Stimulated activated naive CD8-positive, alpha-beta T cell treated with anti-CD3 and anti-CD28 coated beads, Interleukin-15, Interleukin-2, amounts not matched to agents 100 ng/mL and 50 ng/mL, for 24 hours (primary cell): ENCODE results near the gene NTRK3.

Experiments
- H3K27ac Mint-ChIP-seq: one replicate; pipeline ENCODE4 v1.8.0; 2021; ENCODE audit warnings: mild to moderate bottlenecking, mixed read lengths
- H3K27me3 Mint-ChIP-seq: one replicate; pipeline ENCODE4 v1.8.0; 2021; ENCODE audit warnings: mixed read lengths
- H3K36me3 Mint-ChIP-seq: one replicate; pipeline ENCODE4 v1.8.0; 2021; ENCODE audit warnings: low read depth, mixed read lengths
- H3K4me1 Mint-ChIP-seq: one replicate; pipeline ENCODE4 v1.8.0; 2021; ENCODE audit warnings: low read depth, mixed read lengths
- H3K4me3 Mint-ChIP-seq: one replicate; pipeline ENCODE4 v1.8.0; 2021; ENCODE audit warnings: mild to moderate bottlenecking, mixed read lengths
- H3K9me3 Mint-ChIP-seq: one replicate; pipeline ENCODE4 v1.8.0; 2021; ENCODE audit warnings: mixed read lengths

NTRK3 gene

GRCh38 chr15:88272421-88272820, 15.9 kb upstream of the NTRK3 start:
- Mint-ChIP-seq H3K36me3 (no peaks in the 10 kb centered on the region), H3K4me1 (no peaks in the 10 kb centered on the region), H3K9me3 (no peaks in the 10 kb centered on the region), H3K27ac (no peak overlapping the region), H3K4me3 (no peak overlapping the region), H3K27me3 (peaks cover 16% of the 10 kb centered on the region)

- no peaks in the 10 kb centered on the region for H3K9me3 Mint-ChIP-seq
- no peak overlapping the region for H3K4me3 Mint-ChIP-seq
- no peaks in the 10 kb centered on the region for H3K4me1 Mint-ChIP-seq
- peaks cover 25% of the 10 kb centered on the region for H3K27me3 Mint-ChIP-seq
- H3K36me3 Mint-ChIP-seq = no peaks in the 10 kb centered on the region
- H3K27ac Mint-ChIP-seq = no peak overlapping the region
Measured at GRCh38 chr15:88269356-88270062, 13.0 kb upstream of the NTRK3 start.

- Mint-ChIP-seq H3K4me1 (no peaks in the 10 kb centered on the region), H3K27ac (no peak overlapping the region), H3K9me3 (no peaks in the 10 kb centered on the region), H3K4me3 (no peak overlapping the region), H3K36me3 (no peaks in the 10 kb centered on the region), H3K27me3 (peaks cover 32% of the 10 kb centered on the region)
Measured at GRCh38 chr15:88267720-88268119, 11.2 kb upstream of the NTRK3 start.

- Mint-ChIP-seq H3K27ac (no peak overlapping the region), H3K27me3 (peaks cover 40% of the 10 kb centered on the region), H3K4me1 (no peaks in the 10 kb centered on the region), H3K9me3 (no peaks in the 10 kb centered on the region), H3K36me3 (no peaks in the 10 kb centered on the region), H3K4me3 (no peak overlapping the region)
Measured at GRCh38 chr15:88266170-88266569, 9.6 kb upstream of the NTRK3 start.

GRCh38 chr15:88264622-88265021, 8.1 kb upstream of the NTRK3 start:
- Mint-ChIP-seq H3K9me3 (no peaks in the 10 kb centered on the region), H3K36me3 (no peaks in the 10 kb centered on the region), H3K27ac (no peak overlapping the region), H3K27me3 (peaks cover 46% of the 10 kb centered on the region), H3K4me1 (no peaks in the 10 kb centered on the region), H3K4me3 (no peak overlapping the region)

- Mint-ChIP-seq H3K27ac (no peak overlapping the region), H3K27me3 (peaks cover 61% of the 10 kb centered on the region), H3K9me3 (no peaks in the 10 kb centered on the region), H3K4me1 (peaks cover 13% of the 10 kb centered on the region), H3K36me3 (no peaks in the 10 kb centered on the region), H3K4me3 (no peak overlapping the region)
Measured at GRCh38 chr15:88262064-88262463, 5.5 kb upstream of the NTRK3 start.

- Mint-ChIP-seq H3K27ac (no peak overlapping the region), H3K9me3 (no peaks in the 10 kb centered on the region), H3K4me1 (peaks cover 29% of the 10 kb centered on the region), H3K4me3 (no peak overlapping the region), H3K27me3 (peaks cover 69% of the 10 kb centered on the region), H3K36me3 (no peaks in the 10 kb centered on the region)
Measured at GRCh38 chr15:88258093-88258641, 1.6 kb upstream of the NTRK3 start.

- Mint-ChIP-seq H3K9me3 (no peaks in the 10 kb centered on the region), H3K27me3 (peaks cover 72% of the 10 kb centered on the region), H3K4me1 (peaks cover 29% of the 10 kb centered on the region), H3K36me3 (no peaks in the 10 kb centered on the region), H3K4me3 (peak overlapping the region; percentile 73), H3K27ac (no peak overlapping the region)
Measured at GRCh38 chr15:88257311-88258092, 963 bp upstream of the NTRK3 start.

- H3K27me3 Mint-ChIP-seq = peaks cover 61% of the 10 kb centered on the region
- H3K27ac Mint-ChIP-seq = no peak overlapping the region
- H3K4me1 Mint-ChIP-seq = peaks cover 29% of the 10 kb centered on the region
- H3K36me3 Mint-ChIP-seq = no peaks in the 10 kb centered on the region
- H3K4me3 Mint-ChIP-seq = peak overlapping the region; percentile 43
- no peaks in the 10 kb centered on the region for H3K9me3 Mint-ChIP-seq
Measured at GRCh38 chr15:88255484-88256278, 858 bp downstream of the NTRK3 start.

GRCh38 chr15:88255087-88255483, 1.5 kb downstream of the NTRK3 start:
- Mint-ChIP-seq H3K4me3 (peak overlapping the region; percentile 30), H3K27me3 (peaks cover 57% of the 10 kb centered on the region), H3K36me3 (no peaks in the 10 kb centered on the region), H3K9me3 (no peaks in the 10 kb centered on the region), H3K4me1 (peaks cover 29% of the 10 kb centered on the region), H3K27ac (no peak overlapping the region)

- Mint-ChIP-seq H3K27me3 (peaks cover 35% of the 10 kb centered on the region), H3K9me3 (no peaks in the 10 kb centered on the region), H3K4me3 (no peak overlapping the region), H3K4me1 (peaks cover 20% of the 10 kb centered on the region), H3K27ac (no peak overlapping the region), H3K36me3 (no peaks in the 10 kb centered on the region)
Measured at GRCh38 chr15:88252441-88252840, 4.1 kb downstream of the NTRK3 start.

GRCh38 chr15:88250826-88251225, 5.7 kb downstream of the NTRK3 start:
- Mint-ChIP-seq H3K4me3 (no peak overlapping the region), H3K9me3 (no peaks in the 10 kb centered on the region), H3K27ac (no peak overlapping the region), H3K27me3 (peaks cover 39% of the 10 kb centered on the region), H3K4me1 (peaks cover 16% of the 10 kb centered on the region), H3K36me3 (no peaks in the 10 kb centered on the region)

GRCh38 chr15:88249220-88249619, 7.3 kb downstream of the NTRK3 start:
- peaks cover 6% of the 10 kb centered on the region for H3K4me1 Mint-ChIP-seq
- H3K27me3 Mint-ChIP-seq = peaks cover 36% of the 10 kb centered on the region
- no peaks in the 10 kb centered on the region for H3K9me3 Mint-ChIP-seq
- H3K36me3 Mint-ChIP-seq = no peaks in the 10 kb centered on the region
- H3K27ac Mint-ChIP-seq = no peak overlapping the region
- no peak overlapping the region for H3K4me3 Mint-ChIP-seq

GRCh38 chr15:88247914-88248313, 8.6 kb downstream of the NTRK3 start:
- H3K9me3 Mint-ChIP-seq = no peaks in the 10 kb centered on the region
- H3K4me3 Mint-ChIP-seq = no peak overlapping the region
- H3K4me1 Mint-ChIP-seq = peaks cover 6% of the 10 kb centered on the region
- peaks cover 29% of the 10 kb centered on the region for H3K27me3 Mint-ChIP-seq
- H3K36me3 Mint-ChIP-seq = no peaks in the 10 kb centered on the region
- no peak overlapping the region for H3K27ac Mint-ChIP-seq
